HFF-Myc (cell line): Measurements from ENCODE around the gene GMDS.

Source experiments
- DNase-seq: peaks from one replicate; pipeline ENCODE4 v3.0.0-alpha.2; 2011; ENCODE audit warnings: low read depth; ENCODE audit errors: extremely low read depth
- H3K4me3 ChIP-seq: replicated peaks from 2 replicates; pipeline ENCODE4 v1.5.1; 2011; ENCODE audit warnings: low read depth, mild to moderate bottlenecking, control low read depth, low read length
- TF ChIP-seq, protein P1 (sequence below): IDR thresholded peaks from 2 replicates; pipeline ENCODE4 v1.5.1; 2012; ENCODE audit warnings: mild to moderate bottlenecking, low read depth, low read length, control low read depth; ENCODE audit errors: missing control alignments

The GMDS gene

DNA sequence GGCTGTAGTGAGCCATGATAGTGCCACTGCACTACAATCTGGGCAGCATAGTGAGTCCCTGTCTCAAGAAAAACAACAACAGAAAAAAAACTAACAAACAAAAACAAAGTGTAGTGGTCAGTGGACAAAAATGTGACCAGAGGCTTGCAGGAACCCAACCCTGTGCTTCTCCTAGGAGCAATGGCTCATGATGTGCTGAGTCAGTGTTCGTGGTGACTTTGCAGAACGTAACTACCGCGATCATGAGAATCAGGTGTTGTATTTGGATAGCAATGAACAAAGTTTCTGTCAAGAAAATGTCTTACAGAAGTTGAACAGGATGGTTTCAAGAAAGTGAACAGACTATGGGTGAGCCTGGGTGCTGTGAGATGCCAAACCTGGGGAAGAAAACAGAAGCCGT is 654.2 kb downstream of the GMDS start:
- DNase-seq = no peak
- TF ChIP-seq, protein P1, sequence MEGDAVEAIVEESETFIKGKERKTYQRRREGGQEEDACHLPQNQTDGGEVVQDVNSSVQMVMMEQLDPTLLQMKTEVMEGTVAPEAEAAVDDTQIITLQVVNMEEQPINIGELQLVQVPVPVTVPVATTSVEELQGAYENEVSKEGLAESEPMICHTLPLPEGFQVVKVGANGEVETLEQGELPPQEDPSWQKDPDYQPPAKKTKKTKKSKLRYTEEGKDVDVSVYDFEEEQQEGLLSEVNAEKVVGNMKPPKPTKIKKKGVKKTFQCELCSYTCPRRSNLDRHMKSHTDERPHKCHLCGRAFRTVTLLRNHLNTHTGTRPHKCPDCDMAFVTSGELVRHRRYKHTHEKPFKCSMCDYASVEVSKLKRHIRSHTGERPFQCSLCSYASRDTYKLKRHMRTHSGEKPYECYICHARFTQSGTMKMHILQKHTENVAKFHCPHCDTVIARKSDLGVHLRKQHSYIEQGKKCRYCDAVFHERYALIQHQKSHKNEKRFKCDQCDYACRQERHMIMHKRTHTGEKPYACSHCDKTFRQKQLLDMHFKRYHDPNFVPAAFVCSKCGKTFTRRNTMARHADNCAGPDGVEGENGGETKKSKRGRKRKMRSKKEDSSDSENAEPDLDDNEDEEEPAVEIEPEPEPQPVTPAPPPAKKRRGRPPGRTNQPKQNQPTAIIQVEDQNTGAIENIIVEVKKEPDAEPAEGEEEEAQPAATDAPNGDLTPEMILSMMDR = no peak

DNA sequence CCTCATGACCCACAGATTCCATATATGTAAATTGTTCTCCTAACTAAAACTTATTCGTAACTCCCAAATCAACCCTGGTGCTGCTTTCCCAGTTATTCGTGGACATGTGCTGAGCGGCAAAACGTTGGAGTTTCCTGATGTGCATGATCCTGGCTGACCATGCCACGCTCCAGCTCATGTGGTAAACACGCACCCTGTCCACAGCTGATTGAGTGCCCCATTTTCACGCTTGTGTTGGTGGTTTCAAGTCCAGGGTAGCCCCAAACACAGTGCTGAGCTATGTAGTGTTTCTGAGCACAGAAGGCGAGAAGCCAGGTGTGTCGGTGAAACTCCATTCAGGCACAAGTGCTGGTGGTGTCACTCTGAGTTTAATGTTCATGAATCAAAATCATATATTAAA is 654.8 kb downstream of the GMDS start:
- TF ChIP-seq, protein P1 = no peak
- no peak for DNase-seq
- H3K4me3 ChIP-seq = no peak overlapping the region

More for the DNA sequence above, 654.2 kb downstream of the GMDS start:
- no peak overlapping the region for H3K4me3 ChIP-seq

DNA sequence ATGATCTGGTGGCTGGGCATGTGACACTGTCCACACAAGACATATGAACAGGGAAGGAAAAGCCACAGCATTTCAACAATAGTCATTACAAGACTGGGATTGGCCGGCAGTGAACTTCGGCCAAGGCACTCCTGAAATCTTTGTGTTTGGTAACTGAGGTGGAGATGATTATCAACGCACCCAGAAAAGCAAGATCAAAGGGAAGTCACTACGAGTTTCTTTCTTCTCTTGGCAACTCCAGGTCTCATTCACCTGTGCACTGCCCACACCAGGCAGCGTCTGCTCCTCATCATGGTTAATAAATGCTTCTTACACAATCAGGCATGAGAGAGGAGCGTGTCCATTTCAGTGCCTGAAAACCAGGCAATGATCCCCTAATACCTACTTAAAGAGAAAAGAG is 656.2 kb downstream of the GMDS start:
- no peak overlapping the region for H3K4me3 ChIP-seq
- DNase-seq = no peak
- TF ChIP-seq, protein P1 = no peak

DNA sequence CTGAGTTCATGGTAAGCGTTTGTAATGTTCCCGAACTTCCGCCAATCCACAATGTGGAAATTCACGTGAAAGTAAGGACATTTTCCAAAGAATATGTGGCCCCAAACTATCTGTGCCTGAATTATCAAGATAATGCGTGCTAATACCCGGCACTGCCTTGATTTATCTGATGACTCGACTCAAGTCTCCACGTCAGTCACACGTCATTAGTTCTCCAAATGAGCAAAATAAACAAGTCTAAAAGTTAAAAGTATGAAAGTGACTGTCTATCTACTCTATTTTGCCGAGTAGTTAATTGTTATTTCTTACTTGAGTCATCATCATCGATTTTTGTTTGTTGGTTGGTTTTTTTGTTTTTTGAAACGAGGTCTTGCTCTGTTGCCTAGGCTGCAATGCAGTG is 657.4 kb downstream of the GMDS start:
- no peak overlapping the region for H3K4me3 ChIP-seq
- TF ChIP-seq, protein P1 = no peak
- DNase-seq = no peak

DNA sequence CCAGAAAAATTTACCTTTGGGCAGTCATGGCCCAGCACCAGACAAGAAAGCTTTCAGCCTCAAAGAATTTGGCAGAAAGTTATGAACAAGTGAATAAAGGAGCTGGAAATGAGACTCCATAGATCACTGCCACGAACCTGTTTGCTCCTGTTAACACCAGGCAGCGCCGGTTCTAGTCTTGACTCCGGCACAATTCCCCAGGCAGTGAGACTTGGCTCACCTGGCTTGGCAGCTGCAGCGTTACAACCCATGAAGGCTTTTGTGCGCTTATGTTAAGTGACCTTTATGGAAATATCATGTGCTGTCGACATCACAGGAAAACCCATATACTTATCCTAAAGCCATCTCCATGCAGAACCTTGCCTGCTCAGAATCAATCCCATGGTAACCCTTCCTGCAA is 657.9 kb downstream of the GMDS start:
- no peak overlapping the region for H3K4me3 ChIP-seq
- TF ChIP-seq, protein P1 = no peak
- no peak for DNase-seq

DNA sequence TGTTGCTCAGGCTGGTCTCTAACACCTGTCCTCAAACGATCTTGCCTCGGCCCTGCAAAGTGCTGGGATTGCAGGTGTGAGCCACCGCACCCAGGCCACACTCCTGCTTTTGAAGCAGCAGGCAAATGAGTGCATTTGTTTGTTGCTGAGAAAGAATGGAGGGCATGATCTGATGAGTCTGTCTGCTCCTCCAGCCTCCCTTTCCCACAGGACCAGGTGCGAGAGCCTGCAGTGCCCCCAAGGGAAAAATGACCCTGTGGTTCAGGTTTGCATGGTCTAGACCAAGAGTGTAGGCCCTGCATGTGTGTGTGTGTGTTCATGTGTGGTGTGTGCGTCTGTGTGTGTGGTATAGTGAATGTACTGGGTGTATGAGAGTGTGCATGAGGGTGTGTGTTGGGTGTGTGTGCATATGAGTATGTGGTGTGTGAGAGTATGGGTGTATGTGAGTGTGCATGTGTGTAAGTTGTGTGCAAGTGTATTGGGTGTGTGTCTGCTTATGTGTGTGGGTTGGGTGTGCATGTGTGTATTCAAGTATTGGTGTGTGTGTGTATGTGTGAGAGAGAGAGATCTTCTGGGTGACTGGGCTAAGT is 658.4 kb downstream of the GMDS start:
- DNase-seq = no peak
- TF ChIP-seq, protein P1 = no peak
- H3K4me3 ChIP-seq = no peak overlapping the region

DNA sequence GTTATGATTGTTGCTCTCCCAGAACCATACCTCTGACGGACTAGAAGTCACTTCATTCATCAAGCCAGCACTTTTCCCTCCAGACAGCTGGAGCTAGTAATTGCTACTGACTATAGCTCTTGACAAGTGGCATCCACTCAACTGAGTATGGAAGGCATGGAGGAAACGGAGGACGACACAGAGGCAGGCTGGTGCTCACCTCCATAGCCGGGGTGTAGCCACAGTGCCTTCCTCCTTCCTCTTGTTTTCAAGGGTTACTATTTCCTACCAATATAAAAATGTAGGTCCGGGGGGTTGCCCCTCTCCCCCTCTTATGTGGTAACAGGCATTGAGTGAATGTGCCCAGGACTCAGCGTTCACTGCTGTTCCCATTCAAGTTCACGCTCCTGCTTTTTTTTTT is 659.1 kb downstream of the GMDS start:
- H3K4me3 ChIP-seq = no peak overlapping the region
- no peak for DNase-seq
- TF ChIP-seq, protein P1 = no peak
